GM12891 (cell line): ENCODE measurements around the gene CHCHD4.
"Not testable (repeated sequence)": the region's sequence is repeated elsewhere in the genome, so short reads cannot be mapped to it uniquely, and the experiment has no call there.

Experiments used
- DNase-seq: peaks from one replicate; pipeline ENCODE4 v3.0.0; 2011; ENCODE audit warnings: low spot score; ENCODE audit not compliant: insufficient read length
- FAIRE-seq: peaks from 2 replicates; lab custom pipeline; 2011; peaks lifted over from hg19 to GRCh38; lab: Jason Lieb, UNC
- PAX5 ChIP-seq: IDR thresholded peaks from 2 replicates; pipeline ENCODE4 v1.6.1; 2011; ENCODE audit warnings: low read length, moderate library complexity, mild to moderate bottlenecking; ENCODE audit not compliant: insufficient read depth, severe bottlenecking
- POLR2A ChIP-seq: IDR thresholded peaks from 2 replicates; pipeline ENCODE4 v1.6.1; 2011; ENCODE audit warnings: low read depth, low read length, control low read depth
- POLR2AphosphoS5 ChIP-seq: IDR thresholded peaks from 2 replicates; pipeline ENCODE4 v1.6.1; 2011; ENCODE audit warnings: low read depth, low read length, control low read depth
- POU2F2 ChIP-seq: IDR thresholded peaks from 2 replicates; pipeline ENCODE4 v1.6.1; 2011; ENCODE audit warnings: low read depth, mild to moderate bottlenecking, control low read depth, low read length, moderate library complexity
- SPI1 ChIP-seq: IDR thresholded peaks from 2 replicates; pipeline ENCODE4 v1.6.1; 2011; ENCODE audit warnings: low read depth, low read length, control low read depth
- TAF1 ChIP-seq: IDR thresholded peaks from 2 replicates; pipeline ENCODE4 v1.6.1; 2011; ENCODE audit warnings: low read depth, low read length, control low read depth

Gene CHCHD4

DNA sequence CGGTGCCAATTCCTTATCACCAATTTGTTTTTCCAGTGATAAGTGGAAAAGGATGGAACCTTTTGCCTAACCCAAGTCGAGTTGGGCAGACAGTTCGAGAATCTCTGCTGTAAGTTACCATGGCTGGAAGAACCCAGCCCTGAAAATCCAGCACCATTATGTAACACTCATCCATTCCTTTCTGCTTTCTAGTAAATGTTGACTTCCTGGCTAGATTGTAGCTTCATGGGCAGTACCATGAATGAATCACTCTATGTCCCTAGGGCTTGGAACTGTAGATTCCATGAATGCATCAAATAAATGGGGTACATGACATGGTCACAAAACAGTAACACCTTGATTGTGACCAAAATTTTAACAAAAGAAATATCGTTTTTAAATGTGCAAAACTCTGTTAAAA lies 14.0 kb downstream of the CHCHD4 start:
- DNase-seq = no peak
- TF ChIP-seq POLR2AphosphoS5 (no peak), POLR2A (no peak), TAF1 (no peak)
- no peak for FAIRE-seq

- not testable (repeated sequence) for FAIRE-seq, DNase-seq
Measured at GRCh38 chr3:14109821-14110220, 14.8 kb downstream of the CHCHD4 start.

GRCh38 chr3:14097616-14098391 lies 26.9 kb downstream of the CHCHD4 start:
- FAIRE-seq = no peak
- TF ChIP-seq POLR2AphosphoS5 = no peak
- TF ChIP-seq POLR2A = no peak
- TF ChIP-seq TAF1 = no peak
- TF ChIP-seq POU2F2 = no peak
- no peak for TF ChIP-seq SPI1
- TF ChIP-seq PAX5 = no peak
- no peak for DNase-seq

DNA sequence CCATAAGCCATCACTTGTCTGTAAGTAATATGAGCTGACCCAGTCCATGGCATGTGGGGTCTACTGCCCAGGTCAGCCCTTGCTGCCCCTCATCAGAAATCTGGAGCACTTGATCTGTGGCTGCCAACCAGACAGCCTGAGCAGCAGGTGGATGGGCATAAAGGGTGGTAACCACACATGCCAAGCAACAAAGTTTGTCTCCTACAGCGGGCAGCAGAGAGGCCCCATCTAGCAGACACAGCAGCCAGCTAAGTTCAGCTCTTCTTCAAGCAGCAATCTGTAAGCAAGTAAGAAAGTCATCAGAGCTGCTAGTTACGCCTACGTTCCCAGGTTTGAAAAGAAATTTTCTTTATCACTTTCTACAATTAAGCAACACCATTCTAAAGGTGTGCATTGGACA lies 27.9 kb downstream of the CHCHD4 start:
- FAIRE-seq = no peak
- no peak for DNase-seq
- TF ChIP-seq POLR2A (no peak), PAX5 (no peak), POLR2AphosphoS5 (no peak), TAF1 (no peak), SPI1 (no peak), POU2F2 (no peak)

DNA sequence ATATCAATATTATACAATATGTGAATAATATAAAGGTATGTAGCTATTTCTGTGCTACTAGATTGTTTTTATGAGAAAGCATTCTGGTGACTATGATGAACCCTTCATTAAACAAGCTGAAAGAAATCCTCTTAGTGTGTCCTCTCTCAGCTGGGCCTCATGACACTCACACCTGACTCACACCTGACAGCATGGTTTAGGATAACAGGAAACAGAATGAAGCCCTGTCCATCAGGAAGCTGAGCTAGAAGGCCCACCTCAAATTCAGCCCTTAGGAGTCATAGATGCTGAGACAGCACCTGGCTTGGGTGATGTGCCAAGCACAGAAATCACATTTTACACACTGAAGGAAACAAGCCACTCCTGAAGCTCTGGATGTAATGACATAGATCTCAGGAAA lies 30.8 kb downstream of the CHCHD4 start:
- DNase-seq (no peak), FAIRE-seq (no peak)
- TF ChIP-seq PAX5 (no peak), POLR2AphosphoS5 (no peak), POLR2A (no peak), TAF1 (no peak), SPI1 (no peak), POU2F2 (no peak)

DNA sequence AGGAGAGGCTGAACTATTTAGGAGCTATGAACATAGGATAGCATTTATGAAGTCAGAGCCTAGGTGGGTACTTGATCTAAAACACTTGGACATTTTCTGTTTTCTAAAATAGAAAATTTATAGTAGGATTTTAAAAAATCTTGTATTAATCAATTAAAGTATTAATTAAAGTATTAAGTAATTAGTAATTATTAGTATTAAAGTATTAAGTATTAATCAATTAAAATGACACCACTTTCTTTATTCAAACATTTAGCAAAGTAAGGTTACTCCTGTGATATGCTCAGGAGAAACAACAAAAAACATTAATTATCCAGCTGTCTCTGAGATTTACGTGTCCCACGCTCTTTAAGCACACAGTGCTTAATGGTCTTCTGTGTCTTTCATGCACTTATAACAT lies 32.2 kb downstream of the CHCHD4 start:
- DNase-seq (no peak), FAIRE-seq (no peak)
- TF ChIP-seq SPI1 = no peak
- no peak for TF ChIP-seq TAF1

- not testable (repeated sequence) for FAIRE-seq, DNase-seq
Measured at GRCh38 chr3:14091959-14092358, 32.7 kb downstream of the CHCHD4 start.

GRCh38 chr3:14087461-14087860 lies 37.2 kb downstream of the CHCHD4 start:
- DNase-seq, FAIRE-seq: not testable (repeated sequence)

DNA sequence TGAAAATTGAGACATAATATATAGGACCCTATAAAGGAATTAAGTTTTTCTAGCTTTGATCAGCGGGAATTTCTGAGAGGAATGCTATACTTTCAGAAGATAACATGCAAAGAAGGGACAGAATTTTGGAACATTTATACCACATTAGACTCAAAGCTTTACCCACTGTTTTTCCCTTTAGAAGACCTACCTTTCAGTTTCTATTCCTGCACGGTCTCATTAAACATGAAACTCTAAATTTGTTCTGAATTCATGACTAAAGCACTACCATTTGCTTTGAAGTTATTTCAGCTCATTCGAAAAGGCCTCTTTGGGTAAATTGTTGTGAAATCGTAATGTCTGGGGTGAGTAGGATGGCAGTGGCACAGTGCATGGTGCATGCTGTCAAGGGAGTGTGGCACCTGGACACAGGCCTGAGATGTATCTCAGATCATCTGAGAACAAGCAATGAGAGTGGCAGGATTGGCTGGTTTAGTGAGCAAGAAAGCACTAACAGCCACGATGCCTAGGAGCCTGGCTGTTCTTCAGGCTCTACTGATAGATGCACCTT lies 42.5 kb downstream of the CHCHD4 start:
- no peak for DNase-seq
- FAIRE-seq = peak; percentile 20
- TF ChIP-seq POU2F2 (no peak), POLR2AphosphoS5 (no peak), TAF1 (no peak), POLR2A (no peak), PAX5 (no peak), SPI1 (no peak)

DNA sequence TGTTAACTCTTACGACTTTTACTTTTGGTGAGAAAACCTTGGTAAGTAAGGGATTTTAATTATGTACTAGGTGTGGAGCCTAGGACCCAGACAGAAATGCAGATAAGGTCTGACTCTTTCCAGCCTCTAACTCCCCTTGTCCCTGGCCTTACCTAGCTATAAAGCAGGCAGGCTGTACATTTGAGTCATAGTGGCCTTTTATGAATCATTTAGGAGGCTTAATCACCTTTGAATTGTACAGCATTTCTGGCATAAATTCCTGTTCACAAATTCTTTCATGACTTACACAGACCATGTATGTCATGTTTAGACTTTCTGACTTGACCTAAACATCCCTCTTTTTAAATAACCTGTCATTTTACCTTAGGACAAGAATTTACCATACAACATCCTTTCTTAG lies 47.4 kb downstream of the CHCHD4 start:
- no peak for DNase-seq
- no peak for FAIRE-seq
- TF ChIP-seq POLR2AphosphoS5 (no peak), TAF1 (no peak), SPI1 (no peak), PAX5 (no peak), POU2F2 (no peak)

GRCh38 chr3:14075233-14075632 lies 49.4 kb downstream of the CHCHD4 start:
- not testable (repeated sequence) for DNase-seq, FAIRE-seq

GRCh38 chr3:14064910-14065309 lies 59.8 kb downstream of the CHCHD4 start:
- no peak for FAIRE-seq
- no peak for TF ChIP-seq POU2F2
- no peak for TF ChIP-seq PAX5
- TF ChIP-seq POLR2A = no peak
- TF ChIP-seq TAF1 = no peak
- TF ChIP-seq POLR2AphosphoS5 = no peak
- no peak for TF ChIP-seq SPI1
- no peak for DNase-seq
